RPMI7951 (cell line): Measurements from ENCODE around the gene ARMH3. TPM values are rescaled to one million over a fixed set of nuclear protein-coding genes. Genes with fewer than 3 reads are reported as not detected.
A peak's percentile ranks its signal among the peaks of the same experiment; 100 is the strongest.
"Not testable (repeated sequence)": the region's sequence is repeated elsewhere in the genome, so short reads cannot be mapped to it uniquely, and the experiment has no call there.

ENCODE experiments used
- DNase-seq: peaks from one replicate; pipeline ENCODE4 v3.0.0-alpha.2; 2012; ENCODE audit warnings: low read depth
- total RNA-seq: library from RNA; depleted of rRNA; stranded (reverse); fragments of >200 nt; shearing (Covaris generic); gene quantifications from 2 replicates; pipeline ENCODE4 v1.2.3, GENCODE V29; 2014

Gene ARMH3
- total RNA-seq, 1 experiment from 2014 or later: 3.8 TPM

- no peak for DNase-seq
Measured at GRCh38 chr10:102045292-102045691, 10.7 kb downstream of the ARMH3 start.

- no peak for DNase-seq
Measured at GRCh38 chr10:102040305-102041050, 15.5 kb downstream of the ARMH3 start.

- no peak for DNase-seq
Measured at GRCh38 chr10:102038410-102038809, 17.6 kb downstream of the ARMH3 start.

GRCh38 chr10:102035807-102036206 is 20.2 kb downstream of the ARMH3 start:
- DNase-seq: not testable (repeated sequence)

- DNase-seq: no peak
Measured at GRCh38 chr10:102033787-102034186, 22.2 kb downstream of the ARMH3 start.

- DNase-seq: no peak
Measured at GRCh38 chr10:102027261-102027660, 28.7 kb downstream of the ARMH3 start.

- DNase-seq: no peak
Measured at GRCh38 chr10:102024799-102025198, 31.2 kb downstream of the ARMH3 start.

- DNase-seq: no peak
Measured at GRCh38 chr10:102020938-102021337, 35.0 kb downstream of the ARMH3 start.

GRCh38 chr10:102017295-102017694 is 38.7 kb downstream of the ARMH3 start:
- DNase-seq: no peak

- no peak for DNase-seq
Measured at GRCh38 chr10:102016416-102016815, 39.6 kb downstream of the ARMH3 start.

- DNase-seq: no peak
Measured at GRCh38 chr10:102010961-102011360, 45.0 kb downstream of the ARMH3 start.

- peak; percentile 81 for DNase-seq
Measured at GRCh38 chr10:102009801-102010425, 46.1 kb downstream of the ARMH3 start.

GRCh38 chr10:102007796-102008195 is 48.2 kb downstream of the ARMH3 start:
- no peak for DNase-seq

GRCh38 chr10:102007031-102007430 is 48.9 kb downstream of the ARMH3 start:
- DNase-seq: not testable (repeated sequence)

GRCh38 chr10:102004376-102004775 is 51.6 kb downstream of the ARMH3 start:
- no peak for DNase-seq

GRCh38 chr10:102003541-102003940 is 52.4 kb downstream of the ARMH3 start:
- no peak for DNase-seq

- no peak for DNase-seq
Measured at GRCh38 chr10:102001435-102002068, 54.4 kb downstream of the ARMH3 start.

GRCh38 chr10:101997803-101998202 is 58.2 kb downstream of the ARMH3 start:
- no peak for DNase-seq

- DNase-seq: peak; percentile 35
Measured at GRCh38 chr10:101995451-101996063, 60.4 kb downstream of the ARMH3 start.

GRCh38 chr10:101993651-101994200 is 62.2 kb downstream of the ARMH3 start:
- no peak for DNase-seq

GRCh38 chr10:101993221-101993620 is 62.8 kb downstream of the ARMH3 start:
- DNase-seq: no peak

GRCh38 chr10:101987136-101987535 is 68.8 kb downstream of the ARMH3 start:
- DNase-seq: no peak
